Measurements from ENCODE around the gene PPFIA3.
"Not testable (repeated sequence)": the region's sequence is repeated elsewhere in the genome, so short reads cannot be mapped to it uniquely, and the experiment has no call there.

The PPFIA3 gene

DNA sequence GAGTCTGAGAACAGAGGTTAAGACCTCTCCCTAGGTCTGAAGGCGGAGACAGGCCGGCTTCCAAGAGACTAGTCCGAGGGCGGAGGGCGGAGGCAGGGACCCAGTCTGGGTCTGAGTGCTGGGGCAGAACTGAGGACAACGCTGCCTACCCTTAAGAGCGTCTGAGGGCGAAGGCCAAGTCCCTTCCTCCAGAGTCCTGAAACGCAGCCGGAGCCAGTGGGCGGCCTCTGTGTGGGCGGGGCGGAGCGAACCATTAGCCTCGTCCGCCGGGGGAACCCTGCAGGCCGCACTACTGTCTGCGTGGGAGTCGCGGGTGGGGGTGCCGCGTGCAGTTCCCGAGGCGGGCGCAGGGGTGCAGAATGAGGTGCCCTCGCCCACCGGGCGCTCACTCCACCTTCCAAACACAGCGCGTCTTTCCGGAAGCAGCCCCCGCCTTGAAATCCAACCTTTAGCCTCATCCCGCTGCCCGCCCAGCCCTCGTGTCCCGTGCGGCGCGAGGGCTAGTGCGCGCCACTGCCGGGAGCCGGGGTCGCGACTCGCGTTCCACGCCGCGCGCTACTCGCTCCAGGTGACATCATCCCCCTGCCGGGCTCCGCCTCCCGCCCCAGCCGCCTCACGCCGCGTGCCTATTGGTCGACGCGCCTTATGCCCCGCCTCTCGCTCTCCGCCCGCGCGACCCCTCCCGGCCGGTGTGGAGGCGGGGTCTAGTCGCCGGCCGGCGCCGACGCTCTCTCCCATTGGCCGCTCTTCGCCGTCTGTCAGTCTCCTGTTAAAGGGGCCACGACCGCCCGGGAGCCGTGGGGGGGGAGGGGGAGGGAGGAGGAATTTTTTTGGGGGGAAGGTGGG, 556 bp upstream of the PPFIA3 start, which contains the start of gene C19orf73:
TSS of gene C19orf73 (minus strand) at position 579 of the 846 bp plus-strand sequence. CDS start at position 458, 121 bp downstream.
- peak within 1 kb of the TSS; percentile 93 for H3K56ac ChIP-seq (ENCODE audit: low read length)
- peak within 1 kb of the TSS; percentile 55 for H2BK5ac ChIP-seq (ENCODE audit: low read length)
- no peak within 1 kb of the TSS for H2BK15ac ChIP-seq (replicated peaks; ENCODE audit: low read depth)
- H3K23ac ChIP-seq (ENCODE audit: low read length) = no peak within 1 kb of the TSS
- no peaks in the 10 kb centered on the region for H3K4me1 ChIP-seq (ENCODE audit: control insufficient read depth, low read depth, low read length)
- H3K27ac ChIP-seq (ENCODE audit: low read depth, low read length) = peak within 1 kb of the TSS; percentile 15
- no peak within 1 kb of the TSS for H4K5ac ChIP-seq (ENCODE audit: low read length)
- peak within 1 kb of the TSS; percentile 87 for H3K9ac ChIP-seq (ENCODE audit: low read length)
- no peaks in the 10 kb centered on the region for H3K36me3 ChIP-seq (ENCODE audit: control insufficient read depth, insufficient read depth, low read length)
- WGBS (ENCODE audit: extremely low coverage, insufficient coverage, low lambda C conversion rate) = no CpG with 5 or more reads among the region's 85 CpGs
- peak; percentile 95 for DNase-seq
- no peak within 1 kb of the TSS for H2BK120ac ChIP-seq (ENCODE audit: low read depth, low read length)
- no peaks in the 10 kb centered on the region for H3K79me2 ChIP-seq (ENCODE audit: control insufficient read depth, insufficient read depth, low read length)
- no peaks in the 10 kb centered on the region for H3K79me1 ChIP-seq (ENCODE audit: low read length)
- peak within 1 kb of the TSS; percentile 81 for H3K18ac ChIP-seq (ENCODE audit: low read length)
- H2AK5ac ChIP-seq (ENCODE audit: low read length) = no peak within 1 kb of the TSS
- H3K4me2 ChIP-seq (ENCODE audit: low read length) = peak within 1 kb of the TSS; percentile 55
- H3K4me3 ChIP-seq (ENCODE audit: low read length) = peak within 1 kb of the TSS; percentile 64
- peak within 1 kb of the TSS; percentile 75 for H3K4ac ChIP-seq (ENCODE audit: low read depth, low read length)
- H3K27me3 ChIP-seq (ENCODE audit: insufficient read depth, low read length, poor library complexity) = peaks cover 7% of the 10 kb centered on the region
- H4K8ac ChIP-seq (ENCODE audit: low read depth, low read length) = no peak within 1 kb of the TSS

DNA sequence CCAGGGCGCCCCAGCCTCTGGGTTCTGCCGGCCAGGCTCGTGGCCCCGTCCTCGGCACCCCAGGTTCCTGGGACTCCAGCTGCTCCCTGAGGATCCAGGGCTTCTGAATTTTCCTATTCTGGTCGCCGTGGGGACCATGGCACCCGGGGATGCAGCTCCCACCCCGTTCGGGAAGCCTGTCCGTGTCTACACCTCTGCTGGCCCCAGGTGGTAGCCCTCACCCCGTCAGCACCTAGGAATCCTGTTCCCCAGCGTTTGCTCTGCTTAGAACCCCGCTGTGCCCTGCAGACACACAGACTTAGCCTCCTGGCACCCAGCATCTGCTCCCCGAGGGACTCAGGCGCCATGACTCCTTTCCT, 960 bp downstream of the PPFIA3 start:
- no peak overlapping the region for H2BK15ac ChIP-seq (replicated peaks; ENCODE audit: low read depth)
- no peaks in the 10 kb centered on the region for H3K36me3 ChIP-seq (ENCODE audit: control insufficient read depth, insufficient read depth, low read length)
- peaks cover 7% of the 10 kb centered on the region for H3K27me3 ChIP-seq (ENCODE audit: insufficient read depth, low read length, poor library complexity)
- no peak overlapping the region for H2BK120ac ChIP-seq (ENCODE audit: low read depth, low read length)
- H2BK5ac ChIP-seq (ENCODE audit: low read length) = no peak overlapping the region
- no peak overlapping the region for H3K4ac ChIP-seq (ENCODE audit: low read depth, low read length)
- WGBS (ENCODE audit: extremely low coverage, insufficient coverage, low lambda C conversion rate) = no CpG with 5 or more reads among the region's 16 CpGs
- H3K79me2 ChIP-seq (ENCODE audit: control insufficient read depth, insufficient read depth, low read length) = no peaks in the 10 kb centered on the region
- no peak overlapping the region for H3K18ac ChIP-seq (ENCODE audit: low read length)
- no peaks in the 10 kb centered on the region for H3K4me1 ChIP-seq (ENCODE audit: control insufficient read depth, low read depth, low read length)
- no peak for DNase-seq
- H2AK5ac ChIP-seq (ENCODE audit: low read length) = no peak overlapping the region
- H4K5ac ChIP-seq (ENCODE audit: low read length) = no peak overlapping the region
- H3K9ac ChIP-seq (ENCODE audit: low read length) = no peak overlapping the region
- no peak overlapping the region for H3K27ac ChIP-seq (ENCODE audit: low read depth, low read length)
- H3K4me2 ChIP-seq (ENCODE audit: low read length) = no peak overlapping the region
- H3K4me3 ChIP-seq (ENCODE audit: low read length) = no peak overlapping the region
- H4K8ac ChIP-seq (ENCODE audit: low read depth, low read length) = no peak overlapping the region
- no peaks in the 10 kb centered on the region for H3K79me1 ChIP-seq (ENCODE audit: low read length)
- no peak overlapping the region for H3K56ac ChIP-seq (ENCODE audit: low read length)
- no peak overlapping the region for H3K23ac ChIP-seq (ENCODE audit: low read length)

DNA sequence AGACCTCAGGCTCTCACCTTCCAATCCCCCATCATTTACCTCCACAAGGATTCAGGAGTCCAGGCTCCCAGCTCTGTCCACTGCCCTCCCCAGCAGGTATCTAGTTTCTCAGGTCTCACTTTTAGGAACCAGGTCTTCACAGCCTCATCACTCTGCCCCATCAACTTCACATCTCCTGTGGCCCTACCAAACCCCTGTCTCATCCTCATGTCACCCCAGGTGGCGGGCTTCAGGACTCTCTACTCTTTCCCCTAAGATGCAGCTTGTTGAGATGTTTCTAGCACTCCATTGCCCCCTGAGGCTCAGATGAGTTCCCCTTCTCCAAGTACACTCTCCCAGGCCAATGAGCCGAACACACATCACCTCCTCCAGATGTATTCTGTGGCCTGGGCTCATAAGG, 1.5 kb downstream of the PPFIA3 start:
- WGBS (ENCODE audit: extremely low coverage, insufficient coverage, low lambda C conversion rate) = no CpG with 5 or more reads among the region's 2 CpGs
- Histone ChIP-seq H4K5ac (ENCODE audit: low read length) (no peak overlapping the region), H3K56ac (ENCODE audit: low read length) (no peak overlapping the region), H3K4me1 (ENCODE audit: control insufficient read depth, low read depth, low read length) (no peaks in the 10 kb centered on the region), H3K23ac (ENCODE audit: low read length) (no peak overlapping the region), H3K27ac (ENCODE audit: low read depth, low read length) (no peak overlapping the region), H3K79me1 (ENCODE audit: low read length) (no peaks in the 10 kb centered on the region), H2BK15ac (replicated peaks; ENCODE audit: low read depth) (no peak overlapping the region), H3K9ac (ENCODE audit: low read length) (no peak overlapping the region), H2BK5ac (ENCODE audit: low read length) (no peak overlapping the region), H3K4me3 (ENCODE audit: low read length) (no peak overlapping the region), H2AK5ac (ENCODE audit: low read length) (no peak overlapping the region), H3K36me3 (ENCODE audit: control insufficient read depth, insufficient read depth, low read length) (no peaks in the 10 kb centered on the region), H3K27me3 (ENCODE audit: insufficient read depth, low read length, poor library complexity) (peaks cover 7% of the 10 kb centered on the region), H3K79me2 (ENCODE audit: control insufficient read depth, insufficient read depth, low read length) (no peaks in the 10 kb centered on the region), H2BK120ac (ENCODE audit: low read depth, low read length) (no peak overlapping the region), H3K4ac (ENCODE audit: low read depth, low read length) (no peak overlapping the region), H4K8ac (ENCODE audit: low read depth, low read length) (no peak overlapping the region), H3K18ac (ENCODE audit: low read length) (no peak overlapping the region), H3K4me2 (ENCODE audit: low read length) (no peak overlapping the region)
- DNase-seq = no peak

DNA sequence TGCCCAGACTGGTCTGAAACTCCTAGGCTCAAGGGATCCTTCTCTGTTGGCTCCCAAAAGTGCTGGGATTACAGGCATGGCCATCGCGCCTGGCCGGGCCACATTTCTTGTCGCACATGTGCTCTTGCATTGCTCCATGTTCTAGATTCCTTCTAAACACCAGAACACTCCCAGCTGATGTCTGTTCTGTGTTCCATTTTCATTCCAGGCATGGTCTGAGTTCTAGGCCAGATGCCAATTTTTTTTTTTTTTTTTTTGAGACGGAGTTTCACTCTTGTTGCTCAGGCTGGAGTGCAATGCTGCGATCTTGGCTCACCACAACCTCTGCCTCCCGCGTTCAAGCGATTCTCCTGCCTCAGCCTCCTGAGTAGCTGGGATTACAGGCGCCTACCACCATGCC, 2.5 kb downstream of the PPFIA3 start:
- H3K79me2 ChIP-seq (ENCODE audit: control insufficient read depth, insufficient read depth, low read length); H2BK120ac ChIP-seq (ENCODE audit: low read depth, low read length); H3K4me3 ChIP-seq (ENCODE audit: low read length); H4K8ac ChIP-seq (ENCODE audit: low read depth, low read length); H4K5ac ChIP-seq (ENCODE audit: low read length); H2BK15ac ChIP-seq (replicated peaks; ENCODE audit: low read depth); H3K4ac ChIP-seq (ENCODE audit: low read depth, low read length); H3K79me1 ChIP-seq (ENCODE audit: low read length); H3K27me3 ChIP-seq (ENCODE audit: insufficient read depth, low read length, poor library complexity); H3K4me1 ChIP-seq (ENCODE audit: control insufficient read depth, low read depth, low read length); H3K36me3 ChIP-seq (ENCODE audit: control insufficient read depth, insufficient read depth, low read length); H3K4me2 ChIP-seq (ENCODE audit: low read length); H2AK5ac ChIP-seq (ENCODE audit: low read length); H3K56ac ChIP-seq (ENCODE audit: low read length); H3K9ac ChIP-seq (ENCODE audit: low read length); H3K18ac ChIP-seq (ENCODE audit: low read length); H3K27ac ChIP-seq (ENCODE audit: low read depth, low read length); DNase-seq; H2BK5ac ChIP-seq (ENCODE audit: low read length); H3K23ac ChIP-seq (ENCODE audit: low read length): not testable (repeated sequence)
- WGBS (ENCODE audit: extremely low coverage, insufficient coverage, low lambda C conversion rate) = no CpG with 5 or more reads among the region's 10 CpGs

DNA sequence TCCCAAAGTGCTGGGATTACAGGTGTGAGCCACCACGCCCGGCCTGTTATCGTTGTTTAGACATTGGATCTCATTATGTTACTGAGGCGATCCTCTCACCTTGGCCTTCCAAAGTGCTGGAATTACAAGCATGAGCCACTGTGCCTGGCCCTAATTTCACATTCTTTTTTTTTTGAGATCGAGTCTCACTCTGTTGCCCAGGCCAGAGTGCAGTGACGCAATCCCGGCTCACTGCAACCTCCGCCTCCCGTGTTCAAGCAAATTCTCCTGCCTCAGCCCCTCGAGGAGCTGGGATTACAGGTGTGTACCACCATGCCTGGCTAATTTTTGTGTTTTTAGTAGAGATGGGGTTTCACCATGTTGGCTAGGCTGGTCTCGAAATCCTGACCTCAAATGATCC, 3.9 kb downstream of the PPFIA3 start:
- H2AK5ac ChIP-seq (ENCODE audit: low read length); H3K4me2 ChIP-seq (ENCODE audit: low read length); H3K4me3 ChIP-seq (ENCODE audit: low read length); H3K79me1 ChIP-seq (ENCODE audit: low read length); H3K18ac ChIP-seq (ENCODE audit: low read length); H3K56ac ChIP-seq (ENCODE audit: low read length); H3K36me3 ChIP-seq (ENCODE audit: control insufficient read depth, insufficient read depth, low read length); H4K8ac ChIP-seq (ENCODE audit: low read depth, low read length); H3K4ac ChIP-seq (ENCODE audit: low read depth, low read length); H2BK5ac ChIP-seq (ENCODE audit: low read length); H3K4me1 ChIP-seq (ENCODE audit: control insufficient read depth, low read depth, low read length); H2BK15ac ChIP-seq (replicated peaks; ENCODE audit: low read depth); H2BK120ac ChIP-seq (ENCODE audit: low read depth, low read length); H3K27me3 ChIP-seq (ENCODE audit: insufficient read depth, low read length, poor library complexity); DNase-seq; H3K23ac ChIP-seq (ENCODE audit: low read length); H4K5ac ChIP-seq (ENCODE audit: low read length); H3K9ac ChIP-seq (ENCODE audit: low read length); H3K79me2 ChIP-seq (ENCODE audit: control insufficient read depth, insufficient read depth, low read length); H3K27ac ChIP-seq (ENCODE audit: low read depth, low read length): not testable (repeated sequence)
- WGBS (ENCODE audit: extremely low coverage, insufficient coverage, low lambda C conversion rate) = no CpG with 5 or more reads among the region's 11 CpGs
